HG02759 (cell line): ENCODE results near the gene CLDN4.
"Not testable (repeated sequence)": the region's sequence is repeated elsewhere in the genome, so short reads cannot be mapped to it uniquely, and the experiment has no call there.

Experiments used
- ATAC-seq: cut with Tn5 transposase; IDR thresholded peaks from one replicate; pipeline ENCODE4 v1.9.1; 2021; ENCODE audit warnings: mild to moderate bottlenecking, moderate library complexity; ENCODE audit not compliant: unreplicated experiment

Gene CLDN4

GRCh38 chr7:73830681-73831583, at the start of gene CLDN4:
CLDN4 (plus strand) TSS chr7:73830996; CDS start chr7:73831202, 206 bp downstream.
- no peak for ATAC-seq

GRCh38 chr7:73786588-73786987, 44.2 kb upstream of the CLDN4 start:
- no peak for ATAC-seq

GRCh38 chr7:73787786-73788048, 43.1 kb upstream of the CLDN4 start:
- not testable (repeated sequence) for ATAC-seq

GRCh38 chr7:73789051-73789450, 41.7 kb upstream of the CLDN4 start:
- no peak for ATAC-seq

GRCh38 chr7:73791170-73791690, 39.6 kb upstream of the CLDN4 start:
- not testable (repeated sequence) for ATAC-seq

- ATAC-seq, result not testable (repeated sequence)
Measured at GRCh38 chr7:73795188-73795587, 35.6 kb upstream of the CLDN4 start.

GRCh38 chr7:73796656-73797055, 34.1 kb upstream of the CLDN4 start:
- not testable (repeated sequence) for ATAC-seq

GRCh38 chr7:73797176-73797575, 33.6 kb upstream of the CLDN4 start:
- not testable (repeated sequence) for ATAC-seq

GRCh38 chr7:73799282-73800141, 31.3 kb upstream of the CLDN4 start:
- ATAC-seq, result no peak

GRCh38 chr7:73801577-73801976, 29.2 kb upstream of the CLDN4 start:
- ATAC-seq, result no peak

GRCh38 chr7:73802459-73802858, 28.3 kb upstream of the CLDN4 start:
- ATAC-seq, result no peak

- no peak for ATAC-seq
Measured at GRCh38 chr7:73809467-73809951, 21.3 kb upstream of the CLDN4 start.

GRCh38 chr7:73810998-73811360, 19.8 kb upstream of the CLDN4 start:
- ATAC-seq, result no peak

- ATAC-seq, result peak; percentile 58
Measured at GRCh38 chr7:73811760-73812168, 19.0 kb upstream of the CLDN4 start.

GRCh38 chr7:73812996-73813395, 17.8 kb upstream of the CLDN4 start:
- no peak for ATAC-seq

- no peak for ATAC-seq
Measured at GRCh38 chr7:73815436-73815835, 15.4 kb upstream of the CLDN4 start.

GRCh38 chr7:73817121-73817520, 13.7 kb upstream of the CLDN4 start:
- ATAC-seq, result no peak

GRCh38 chr7:73820013-73820412, 10.8 kb upstream of the CLDN4 start:
- no peak for ATAC-seq

GRCh38 chr7:73821597-73822285, 9.1 kb upstream of the CLDN4 start:
- not testable (repeated sequence) for ATAC-seq

GRCh38 chr7:73822319-73823173, 8.2 kb upstream of the CLDN4 start:
- no peak for ATAC-seq
